Naive B cell (primary cell): ENCODE results near the gene B3GALT6. TPM values are rescaled to one million over a fixed set of nuclear protein-coding genes. Genes with fewer than 3 reads are reported as not detected.

Source experiments
- ATAC-seq, 2 donors: fragments of 150-1000 bp; cut with Tn5 transposase; 2 replicates each; pipeline ENCODE4 v1.10.0; 2021; ENCODE audit warnings: low read depth in 2 of 2, mild to moderate bottlenecking in 2 of 2, moderate library complexity in 2 of 2
- DNase-seq: peaks from one replicate; pipeline ENCODE4 v3.0.0; 2022
- H3K27ac Mint-ChIP-seq, 6 donors: one replicate each; pipeline ENCODE4 v1.8.0; 2020 to 2022; ENCODE audit warnings: mild to moderate bottlenecking in 6 of 6, mixed read lengths in 6 of 6, moderate library complexity in 5 of 6, inconsistent platforms in 2 of 6
- H3K27me3 Mint-ChIP-seq, 3 donors: one replicate each; pipeline ENCODE4 v1.8.0; 2021 to 2022; ENCODE audit warnings: mixed read lengths in 3 of 3, mild to moderate bottlenecking in 1 of 3
- H3K36me3 Mint-ChIP-seq, 2 donors: one replicate each; pipeline ENCODE4 v1.8.0; 2020 to 2022; ENCODE audit warnings: mixed read lengths in 2 of 2, inconsistent platforms in 1 of 2, mild to moderate bottlenecking in 1 of 2
- H3K4me1 Mint-ChIP-seq, 3 donors: one replicate each; pipeline ENCODE4 v1.8.0; 2020 to 2022; ENCODE audit warnings: mixed read lengths in 3 of 3, inconsistent platforms in 1 of 3, mild to moderate bottlenecking in 1 of 3, moderate library complexity in 1 of 3
- H3K4me3 Mint-ChIP-seq, 8 donors: one replicate each; pipeline ENCODE4 v1.8.0; 2020 to 2022; ENCODE audit warnings: mild to moderate bottlenecking in 8 of 8, mixed read lengths in 8 of 8, moderate library complexity in 8 of 8, inconsistent platforms in 2 of 8
- H3K9me3 Mint-ChIP-seq, 7 donors: one replicate each; pipeline ENCODE4 v1.8.0; 2020 to 2022; ENCODE audit warnings: mixed read lengths in 7 of 7, mild to moderate bottlenecking in 5 of 7, inconsistent platforms in 2 of 7, moderate library complexity in 1 of 7
- polyA plus RNA-seq, 6 donors: library from polyadenylated mRNA; unstranded; fragments of 300-500 nt; fragmentation: Illumina TruSeq; gene quantifications; one replicate each; pipeline ENCODE4 v1.2.3, GENCODE V29; 2021; ENCODE audit warnings: low read depth in 6 of 6

Gene B3GALT6
- polyA plus RNA-seq, 6 donors from 2014 or later: 6.9 to 22.9 (median 12.9) TPM

- Mint-ChIP-seq H3K27ac (peak overlapping the region in 3 of 6 donors; percentile 14 to 82 (median 75)), H3K27me3 (peaks cover 0 to 7% (median 1%) of the 10 kb centered on the region in 3 donors), H3K4me3 (peak overlapping the region in 2 of 8 donors; percentile 37 to 86), H3K9me3 (no peaks in the 10 kb centered on the region), H3K4me1 (peaks cover 11 to 28% (median 23%) of the 10 kb centered on the region in 3 donors), H3K36me3 (no peaks in the 10 kb centered on the region)
- DNase-seq (no peak), ATAC-seq (no peak)
These were observed 3.1 kb downstream of the B3GALT6 start for GRCh38 chr1:1235016-1235744.

- peaks cover 0 to 13% (median 10%) of the 10 kb centered on the region in 3 donors for H3K27me3 Mint-ChIP-seq
- H3K27ac Mint-ChIP-seq: no peak overlapping the region
- ATAC-seq: no peak
- no peak for DNase-seq
- H3K9me3 Mint-ChIP-seq: no peaks in the 10 kb centered on the region
- no peaks in the 10 kb centered on the region for H3K36me3 Mint-ChIP-seq
- peak overlapping the region in 1 of 8 donors; percentile 33 for H3K4me3 Mint-ChIP-seq
- peaks cover 7 to 19% (median 16%) of the 10 kb centered on the region in 3 donors for H3K4me1 Mint-ChIP-seq
These were observed 4.2 kb downstream of the B3GALT6 start for GRCh38 chr1:1236176-1236763.

DNA sequence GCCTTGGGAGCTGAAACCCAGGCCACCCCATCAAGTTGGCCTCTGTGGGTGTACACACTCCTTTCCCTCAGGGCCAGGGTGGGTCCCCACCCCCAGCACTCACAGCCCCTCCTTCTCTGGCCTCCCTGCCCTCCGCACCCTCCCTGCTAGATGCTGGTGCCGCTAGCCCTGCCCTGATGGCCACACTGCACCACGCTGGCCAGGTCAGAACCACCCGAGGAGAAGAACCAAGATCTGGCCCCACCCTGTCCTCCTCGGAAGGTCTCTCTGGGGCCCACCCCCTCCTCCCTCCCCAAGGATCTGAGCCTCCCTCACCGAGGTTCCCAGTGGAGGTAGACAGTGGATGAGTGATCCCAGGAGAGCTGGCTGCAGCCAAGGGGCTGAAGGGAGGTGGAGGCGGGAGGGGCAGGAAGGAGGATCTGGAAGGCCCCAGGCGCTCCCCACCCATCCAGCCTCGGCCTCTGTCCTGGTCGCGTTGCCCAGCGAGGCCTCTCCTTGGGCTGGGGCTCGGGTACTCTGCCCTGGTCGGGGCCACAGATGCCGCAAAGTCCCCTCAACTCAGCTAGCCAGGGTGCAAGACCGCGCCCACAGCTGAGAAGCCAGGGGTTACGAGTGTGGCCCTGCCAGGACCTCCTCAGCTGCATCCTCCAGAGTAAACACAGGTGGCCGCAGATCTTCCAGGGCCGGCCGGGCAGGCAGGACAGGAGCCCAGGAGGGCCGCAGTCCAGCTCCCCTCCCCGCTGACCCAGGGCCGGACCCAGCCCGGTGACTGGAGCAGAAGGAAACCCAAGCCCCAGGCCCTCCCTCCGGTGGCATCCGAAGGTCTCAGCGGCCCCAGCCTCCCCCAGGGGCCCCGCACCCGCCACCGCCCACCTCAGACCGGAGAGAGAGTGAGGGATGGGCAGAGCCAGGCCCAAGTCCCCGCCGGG, 5.2 kb downstream of the B3GALT6 start:
- Mint-ChIP-seq H3K9me3 (no peaks in the 10 kb centered on the region), H3K36me3 (no peaks in the 10 kb centered on the region), H3K27ac (peak overlapping the region in 3 of 6 donors; percentile 24 to 71 (median 41)), H3K4me1 (peaks cover 7 to 19% (median 16%) of the 10 kb centered on the region in 3 donors), H3K4me3 (peak overlapping the region in 4 of 8 donors; percentile 9 to 66 (median 36)), H3K27me3 (peaks cover 0 to 13% (median 10%) of the 10 kb centered on the region in 3 donors)
- DNase-seq: no peak
- ATAC-seq: no peak

GRCh38 chr1:1237874-1238701, 6.1 kb downstream of the B3GALT6 start:
- DNase-seq: peak; percentile 38
- H3K4me3 Mint-ChIP-seq: peak overlapping the region in 4 of 8 donors; percentile 9 to 66 (median 27)
- ATAC-seq: peak; percentile 71
- peaks cover 0 to 13% (median 10%) of the 10 kb centered on the region in 3 donors for H3K27me3 Mint-ChIP-seq
- peaks cover 7 to 19% (median 16%) of the 10 kb centered on the region in 3 donors for H3K4me1 Mint-ChIP-seq
- peak overlapping the region in 2 of 6 donors; percentile 41 to 71 for H3K27ac Mint-ChIP-seq
- H3K9me3 Mint-ChIP-seq: no peaks in the 10 kb centered on the region
- no peaks in the 10 kb centered on the region for H3K36me3 Mint-ChIP-seq

- H3K27ac Mint-ChIP-seq: peak overlapping the region in 1 of 6 donors; percentile 41
- no peaks in the 10 kb centered on the region for H3K36me3 Mint-ChIP-seq
- DNase-seq (no peak), ATAC-seq (no peak)
- peaks cover 3 to 19% (median 12%) of the 10 kb centered on the region in 3 donors for H3K4me1 Mint-ChIP-seq
- peaks cover 0 to 13% (median 10%) of the 10 kb centered on the region in 3 donors for H3K27me3 Mint-ChIP-seq
- no peaks in the 10 kb centered on the region for H3K9me3 Mint-ChIP-seq
- H3K4me3 Mint-ChIP-seq: peak overlapping the region in 1 of 8 donors; percentile 39
These were observed 6.7 kb downstream of the B3GALT6 start for GRCh38 chr1:1238702-1239178.

GRCh38 chr1:1239227-1239613, 7.2 kb downstream of the B3GALT6 start:
- no peaks in the 10 kb centered on the region for H3K9me3 Mint-ChIP-seq
- H3K27me3 Mint-ChIP-seq: peaks cover 0 to 13% (median 10%) of the 10 kb centered on the region in 3 donors
- DNase-seq (no peak), ATAC-seq (no peak)
- H3K4me3 Mint-ChIP-seq: no peak overlapping the region
- no peaks in the 10 kb centered on the region for H3K36me3 Mint-ChIP-seq
- no peak overlapping the region for H3K27ac Mint-ChIP-seq
- H3K4me1 Mint-ChIP-seq: peaks cover under 1 to 15% (median 8%) of the 10 kb centered on the region in 3 donors

DNA sequence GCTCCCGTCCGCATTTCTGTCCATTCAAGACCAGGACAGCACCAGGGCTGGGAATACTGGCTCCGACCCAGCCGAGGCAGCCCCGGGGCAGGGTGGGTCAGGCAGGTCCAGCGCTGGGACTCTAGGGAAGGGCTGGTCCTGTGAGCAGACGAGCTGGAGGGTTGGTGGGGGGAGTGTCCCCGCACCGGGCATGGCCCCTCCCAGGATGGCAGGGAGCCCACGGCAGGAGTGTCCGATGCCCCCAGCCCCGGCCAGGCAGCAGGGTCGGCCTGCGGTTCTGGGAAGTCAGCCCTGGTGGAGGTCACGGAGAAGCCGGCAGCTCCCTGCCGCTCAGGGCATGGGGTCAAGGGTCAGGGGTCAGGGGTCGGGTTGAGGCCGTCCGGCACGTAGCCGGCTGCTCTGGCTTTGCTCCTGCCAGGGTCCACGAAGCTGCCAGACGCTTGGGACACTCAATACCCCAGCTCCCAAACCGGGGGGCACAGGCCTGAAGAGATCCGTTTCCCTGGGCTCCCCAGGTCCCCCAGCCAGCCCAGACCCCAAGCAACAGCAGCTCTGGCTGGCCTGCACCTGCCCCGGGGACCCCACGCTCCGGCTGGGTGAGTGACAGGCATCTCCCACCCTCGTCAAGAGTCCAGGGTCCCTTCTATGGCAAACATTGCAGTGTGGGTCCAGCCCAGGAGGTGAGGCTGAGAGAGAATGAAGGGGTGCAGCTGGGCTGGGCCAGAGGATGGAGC, 7.7 kb downstream of the B3GALT6 start:
- no peak for ATAC-seq
- Mint-ChIP-seq H3K27ac (no peak overlapping the region), H3K27me3 (peaks cover 0 to 13% (median 10%) of the 10 kb centered on the region in 3 donors), H3K9me3 (no peaks in the 10 kb centered on the region), H3K4me3 (no peak overlapping the region), H3K4me1 (peaks cover 0 to 10% (median 2%) of the 10 kb centered on the region in 3 donors), H3K36me3 (no peaks in the 10 kb centered on the region)
- DNase-seq: no peak

- Mint-ChIP-seq H3K4me1 (peaks cover 0 to 10% (median 0%) of the 10 kb centered on the region in 3 donors), H3K36me3 (no peaks in the 10 kb centered on the region), H3K4me3 (no peak overlapping the region), H3K27ac (no peak overlapping the region), H3K9me3 (no peaks in the 10 kb centered on the region), H3K27me3 (peaks cover 0 to 13% (median 10%) of the 10 kb centered on the region in 3 donors)
- no peak for ATAC-seq
- no peak for DNase-seq
These were observed 8.3 kb downstream of the B3GALT6 start for GRCh38 chr1:1240348-1240732.

DNA sequence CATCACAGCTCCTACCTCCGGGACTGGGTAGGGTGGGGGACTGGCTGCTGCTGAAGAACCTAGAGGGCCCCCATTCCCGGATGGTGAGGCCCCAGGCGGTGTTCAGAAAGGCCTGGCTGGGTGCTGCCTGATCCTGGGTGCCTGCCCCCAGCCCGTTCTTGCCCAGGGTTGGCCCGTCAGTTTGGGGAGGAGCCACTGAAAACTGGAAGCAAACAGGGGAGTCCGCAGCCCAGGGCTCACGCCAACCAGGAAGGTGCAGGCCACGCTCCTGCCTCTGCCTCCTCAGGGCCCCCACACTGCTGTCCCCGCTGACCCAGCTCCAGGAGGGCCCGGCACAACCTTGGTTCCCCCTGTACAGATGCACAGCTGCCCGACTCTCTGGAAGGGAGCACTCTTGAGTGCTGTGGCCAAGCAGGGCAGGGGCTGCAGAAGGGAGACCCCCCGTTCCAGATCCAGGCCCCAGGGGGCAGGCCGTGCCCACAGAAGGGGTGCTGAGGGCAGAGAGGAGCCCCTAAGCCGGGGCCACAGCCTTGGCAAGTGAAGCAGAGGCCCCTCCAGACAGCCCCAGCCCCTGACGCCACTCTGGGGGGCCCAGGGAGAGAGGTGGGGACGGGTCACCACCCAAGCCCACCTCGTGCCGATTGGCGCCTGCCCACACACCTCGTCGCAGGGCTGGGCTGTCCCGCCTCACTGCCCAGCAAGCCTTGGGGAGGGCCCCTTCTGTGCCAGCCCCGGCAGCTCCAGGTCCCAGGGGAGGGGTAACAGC, 9.0 kb downstream of the B3GALT6 start:
- Mint-ChIP-seq H3K4me1 (peaks cover 0 to 10% (median 0%) of the 10 kb centered on the region in 3 donors), H3K4me3 (no peak overlapping the region), H3K27ac (no peak overlapping the region), H3K36me3 (no peaks in the 10 kb centered on the region), H3K9me3 (no peaks in the 10 kb centered on the region), H3K27me3 (peaks cover 0 to 17% (median 10%) of the 10 kb centered on the region in 3 donors)
- ATAC-seq (no peak), DNase-seq (no peak)

DNA sequence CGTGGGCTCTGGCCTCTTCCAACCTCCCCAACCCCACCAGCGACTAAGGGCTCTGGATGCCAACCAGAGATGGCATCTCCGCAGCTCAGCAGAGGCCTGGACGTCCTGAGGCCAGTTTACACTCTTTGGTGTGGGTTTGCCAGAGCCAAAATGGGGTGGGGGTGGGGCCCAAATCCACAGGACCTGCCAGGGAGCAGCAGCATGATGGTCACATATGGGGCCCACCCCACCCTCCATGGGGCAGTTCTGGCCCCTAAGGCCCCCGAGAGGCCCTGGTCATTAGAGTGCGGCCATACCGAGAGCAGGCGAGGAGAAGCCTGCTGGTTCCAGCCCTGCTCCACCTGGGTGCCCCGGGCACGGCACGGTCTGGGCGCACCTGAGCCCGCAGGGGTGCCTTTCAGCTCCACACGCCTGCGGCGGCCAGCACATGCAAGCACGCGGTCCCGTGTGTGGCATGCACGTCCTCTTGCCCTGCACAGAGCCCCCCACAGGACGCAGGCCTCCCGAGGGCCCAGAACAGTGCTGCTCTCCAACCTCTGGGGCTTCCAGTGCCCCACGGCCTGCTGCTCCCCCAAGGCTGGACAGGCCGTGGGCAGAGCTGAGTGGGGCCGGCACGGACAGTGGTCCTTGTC, 9.7 kb downstream of the B3GALT6 start:
- Mint-ChIP-seq H3K4me3 (no peak overlapping the region), H3K27me3 (peaks cover 0 to 17% (median 10%) of the 10 kb centered on the region in 3 donors), H3K27ac (no peak overlapping the region), H3K4me1 (peaks cover 0 to 10% (median 0%) of the 10 kb centered on the region in 3 donors), H3K9me3 (no peaks in the 10 kb centered on the region), H3K36me3 (no peaks in the 10 kb centered on the region)
- ATAC-seq (no peak), DNase-seq (no peak)
